CD4-positive, alpha-beta T cell (primary cell): ENCODE measurements around the gene PADI4. TPM values are rescaled to one million over a fixed set of nuclear protein-coding genes. Genes with fewer than 3 reads are reported as not detected.

Experiments
- ATAC-seq: fragments of 200-7000 bp; cut with Tn5 transposase; one replicate; pipeline ENCODE4 v1.10.0; 2022; ENCODE audit warnings: mild to moderate bottlenecking; ENCODE audit not compliant: poor library complexity
- CTCF ChIA-PET: fragments of 350-600 bp; sonication (Branson Sonifier 250); formaldehyde crosslinking; loops from one replicate; lab custom pipeline; 2021; ENCODE audit warnings: antibody characterized with exemption, inconsistent platforms; lab: Charles Lee
- POLR2A ChIA-PET: fragments of 350-600 bp; sonication (Branson Sonifier 250); formaldehyde crosslinking; loops from one replicate; lab custom pipeline; 2021; ENCODE audit warnings: antibody characterized with exemption, inconsistent platforms; lab: Charles Lee
- DNase-seq, 14 experiments: peaks; one replicate each; pipeline ENCODE4 v3.0.0-alpha.2; 2013 to 2020; ENCODE audit warnings: mixed read lengths in 2 of 14
- H3K27ac ChIP-seq, 2 donors: one replicate each; pipeline versions ENCODE4 v1.5.1 to v1.7.0; 2013; ENCODE audit warnings: low read length in 2 of 2, low read depth in 1 of 2, mild to moderate bottlenecking in 1 of 2
- H3K27me3 ChIP-seq, 2 experiments: 1 replicate in 1 of 2; 2 replicates in 1 of 2; pipeline versions ENCODE4 v1.6.1 to v1.7.0; 2013; ENCODE audit warnings: low read length in 2 of 2, control low read depth in 1 of 2, mild to moderate bottlenecking in 1 of 2, moderate library complexity in 1 of 2; ENCODE audit not compliant: insufficient read depth in 2 of 2, control insufficient read depth in 1 of 2
- H3K36me3 ChIP-seq: one replicate; pipeline ENCODE4 v1.6.1; 2013; ENCODE audit warnings: low read length, control low read depth; ENCODE audit not compliant: insufficient read depth
- H3K4me1 ChIP-seq: one replicate; pipeline ENCODE4 v1.6.1; 2013; ENCODE audit warnings: low read length, control low read depth; ENCODE audit not compliant: insufficient read depth
- H3K4me3 ChIP-seq: one replicate; pipeline ENCODE4 v1.5.1; 2013; ENCODE audit warnings: mild to moderate bottlenecking, low read length, moderate library complexity
- H3K9me3 ChIP-seq, 2 experiments: 1 replicate in 1 of 2; 2 replicates in 1 of 2; pipeline versions ENCODE4 v1.6.1 to v1.7.0; 2013; ENCODE audit warnings: low read length in 2 of 2, mild to moderate bottlenecking in 2 of 2, control low read depth in 1 of 2, moderate library complexity in 1 of 2; ENCODE audit not compliant: control insufficient read depth in 1 of 2, insufficient read depth in 1 of 2
- H3K27ac Mint-ChIP-seq: one replicate; pipeline ENCODE4 v1.8.0; 2020; ENCODE audit warnings: mixed read lengths
- H3K27me3 Mint-ChIP-seq: one replicate; pipeline ENCODE4 v1.8.0; 2021; ENCODE audit warnings: mixed read lengths
- H3K36me3 Mint-ChIP-seq: one replicate; pipeline ENCODE4 v1.8.0; 2021; ENCODE audit warnings: low read depth, mixed read lengths
- H3K4me1 Mint-ChIP-seq: one replicate; pipeline ENCODE4 v1.8.0; 2021; ENCODE audit warnings: low read depth, mixed read lengths
- H3K4me3 Mint-ChIP-seq: one replicate; pipeline ENCODE4 v1.8.0; 2020; ENCODE audit warnings: mild to moderate bottlenecking, mixed read lengths
- H3K9me3 Mint-ChIP-seq: one replicate; pipeline ENCODE4 v1.8.0; 2020; ENCODE audit warnings: mixed read lengths
- CTCF ChIP-seq: fragments of 200-600 bp; IDR thresholded peaks from one replicate; pipeline ENCODE4 v1.8.0; 2022; ENCODE audit warnings: antibody characterized with exemption, mild to moderate bottlenecking
- intact Hi-C, 2 experiments: fragments of 100-400 bp; cut with DNase I in 1 of 2; cut with micrococcal nuclease in 1 of 2; formaldehyde crosslinking; loops; one replicate each; pipeline versions ENCODE4 v1.15.1 to v1.9.0; 2023 to 2025; cut with DNase I, micrococcal nuclease
- total RNA-seq, 174 experiments: library from RNA in 2 of 174; stranded (reverse) in 2 of 174; gene quantifications; one replicate each; pipeline ENCODE4 v1.2.3 and lab custom pipeline; 2021 to 2026

The PADI4 gene
- total RNA-seq, 2 experiments from 2014 or later, result 0.41 to 0.75 TPM

- Mint-ChIP-seq H3K36me3 (peaks cover under 1% of the 10 kb centered on the region), H3K9me3 (no peaks in the 10 kb centered on the region), H3K4me1 (no peaks in the 10 kb centered on the region), H3K4me3 (no peak overlapping the region), H3K27ac (no peak overlapping the region), H3K27me3 (no peaks in the 10 kb centered on the region)
- no peak for ATAC-seq
- Histone ChIP-seq H3K27me3 (no peaks in the 10 kb centered on the region), H3K4me3 (no peak overlapping the region), H3K27ac (no peak overlapping the region), H3K9me3 (no peaks in the 10 kb centered on the region), H3K4me1 (no peaks in the 10 kb centered on the region), H3K36me3 (no peaks in the 10 kb centered on the region)
- POLR2A ChIA-PET, result no interaction called here
- CTCF ChIA-PET, result no interaction called here
- no peak for TF ChIP-seq CTCF
- DNase-seq, result no peak
- intact Hi-C loops, result no loop called here
These were observed 93.8 kb downstream of the PADI4 start for GRCh38 chr1:17401841-17402240.

- Mint-ChIP-seq H3K4me1 (no peaks in the 10 kb centered on the region), H3K27ac (no peak overlapping the region), H3K4me3 (no peak overlapping the region), H3K9me3 (no peaks in the 10 kb centered on the region), H3K36me3 (peaks cover 12% of the 10 kb centered on the region), H3K27me3 (no peaks in the 10 kb centered on the region)
- intact Hi-C loops, result no loop called here
- DNase-seq, result no peak
- no peak for ATAC-seq
- Histone ChIP-seq H3K27me3 (no peaks in the 10 kb centered on the region), H3K27ac (no peak overlapping the region), H3K36me3 (peaks cover 3% of the 10 kb centered on the region), H3K4me3 (no peak overlapping the region), H3K9me3 (no peaks in the 10 kb centered on the region), H3K4me1 (no peaks in the 10 kb centered on the region)
- CTCF ChIA-PET, result no interaction called here
- TF ChIP-seq CTCF, result no peak
- POLR2A ChIA-PET, result no interaction called here
These were observed 95.1 kb downstream of the PADI4 start for GRCh38 chr1:17403081-17403480.

- Histone ChIP-seq H3K4me1 (no peaks in the 10 kb centered on the region), H3K4me3 (no peak overlapping the region), H3K27ac (no peak overlapping the region), H3K9me3 (no peaks in the 10 kb centered on the region), H3K36me3 (peaks cover 13% of the 10 kb centered on the region), H3K27me3 (no peaks in the 10 kb centered on the region)
- no peaks in the 10 kb centered on the region for H3K9me3 Mint-ChIP-seq
- no peak overlapping the region for H3K27ac Mint-ChIP-seq
- H3K4me1 Mint-ChIP-seq, result no peaks in the 10 kb centered on the region
- ChIA-PET CTCF (no interaction called here), POLR2A (no interaction called here)
- H3K4me3 Mint-ChIP-seq, result no peak overlapping the region
- H3K27me3 Mint-ChIP-seq, result no peaks in the 10 kb centered on the region
- ATAC-seq, result no peak
- no peak for TF ChIP-seq CTCF
- intact Hi-C loops, result no loop called here
- peaks cover 23% of the 10 kb centered on the region for H3K36me3 Mint-ChIP-seq
- no peak for DNase-seq
These were observed 96.2 kb downstream of the PADI4 start for GRCh38 chr1:17404034-17404684.
